ENCODE measurements around the gene EDDM13. TPM values are rescaled to one million over a fixed set of nuclear protein-coding genes. Genes with fewer than 3 reads are reported as not detected.

The EDDM13 gene
- total and polyA plus RNA-seq, 2 of the 13 experiments (the other 11 are each of a cell fraction or from before 2014, with no cell fraction given) = not detected

- TF ChIP-seq, protein P1, sequence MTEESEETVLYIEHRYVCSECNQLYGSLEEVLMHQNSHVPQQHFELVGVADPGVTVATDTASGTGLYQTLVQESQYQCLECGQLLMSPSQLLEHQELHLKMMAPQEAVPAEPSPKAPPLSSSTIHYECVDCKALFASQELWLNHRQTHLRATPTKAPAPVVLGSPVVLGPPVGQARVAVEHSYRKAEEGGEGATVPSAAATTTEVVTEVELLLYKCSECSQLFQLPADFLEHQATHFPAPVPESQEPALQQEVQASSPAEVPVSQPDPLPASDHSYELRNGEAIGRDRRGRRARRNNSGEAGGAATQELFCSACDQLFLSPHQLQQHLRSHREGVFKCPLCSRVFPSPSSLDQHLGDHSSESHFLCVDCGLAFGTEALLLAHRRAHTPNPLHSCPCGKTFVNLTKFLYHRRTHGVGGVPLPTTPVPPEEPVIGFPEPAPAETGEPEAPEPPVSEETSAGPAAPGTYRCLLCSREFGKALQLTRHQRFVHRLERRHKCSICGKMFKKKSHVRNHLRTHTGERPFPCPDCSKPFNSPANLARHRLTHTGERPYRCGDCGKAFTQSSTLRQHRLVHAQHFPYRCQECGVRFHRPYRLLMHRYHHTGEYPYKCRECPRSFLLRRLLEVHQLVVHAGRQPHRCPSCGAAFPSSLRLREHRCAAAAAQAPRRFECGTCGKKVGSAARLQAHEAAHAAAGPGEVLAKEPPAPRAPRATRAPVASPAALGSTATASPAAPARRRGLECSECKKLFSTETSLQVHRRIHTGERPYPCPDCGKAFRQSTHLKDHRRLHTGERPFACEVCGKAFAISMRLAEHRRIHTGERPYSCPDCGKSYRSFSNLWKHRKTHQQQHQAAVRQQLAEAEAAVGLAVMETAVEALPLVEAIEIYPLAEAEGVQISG (CRISPR knock-in tag; IDR thresholded peaks at IDR 0.05) = peak; percentile 28; the same call in 1 of the 2 replicates
- TF ChIP-seq ZNF788 (CRISPR knock-in tag; IDR thresholded peaks at IDR 0.05; ENCODE audit: borderline replicate concordance) (0 out of 2 replicates have a peak, but pooled peaks have one; percentile 36), ZNF274 (CRISPR knock-in tag; IDR thresholded peaks at IDR 0.05) (0 out of 2 replicates have a peak, but pooled peaks have one; percentile 27), ZFX (CRISPR knock-in tag; IDR thresholded peaks at IDR 0.05; ENCODE audit: low read depth) (0 out of 2 replicates have a peak, but pooled peaks have one; percentile 19), ZGPAT (CRISPR knock-in tag; IDR thresholded peaks at IDR 0.05) (no peak), PITX1 (CRISPR knock-in tag; IDR thresholded peaks at IDR 0.05) (no peak), ZNF713 (CRISPR knock-in tag; IDR thresholded peaks at IDR 0.05) (no peak), ZNF180 (CRISPR knock-in tag; IDR thresholded peaks at IDR 0.05; ENCODE audit: borderline replicate concordance, low read depth) (no peak), ZFP91 (CRISPR knock-in tag; IDR thresholded peaks at IDR 0.05; ENCODE audit: borderline replicate concordance) (peak; percentile 52; the same call in 1 of the 2 replicates), ZFP36 (IDR thresholded peaks at IDR 0.05; ENCODE audit: borderline replicate concordance, low read depth, low read length, partially characterized antibody) (no peak), SMC3 (IDR thresholded peaks at IDR 0.05; ENCODE audit: low read length) (peak; percentile 48), XBP1 (CRISPR knock-in tag; IDR thresholded peaks at IDR 0.05) (no peak), ZNF263 (CRISPR knock-in tag; IDR thresholded peaks at IDR 0.05) (0 out of 2 replicates have a peak, but pooled peaks have one; percentile 40), ZNF331 (CRISPR knock-in tag; IDR thresholded peaks at IDR 0.05) (0 out of 2 replicates have a peak, but pooled peaks have one; percentile 21), EED (CRISPR knock-in tag; IDR thresholded peaks at IDR 0.05) (no peak)
- TF ChIP-seq, protein P2, sequence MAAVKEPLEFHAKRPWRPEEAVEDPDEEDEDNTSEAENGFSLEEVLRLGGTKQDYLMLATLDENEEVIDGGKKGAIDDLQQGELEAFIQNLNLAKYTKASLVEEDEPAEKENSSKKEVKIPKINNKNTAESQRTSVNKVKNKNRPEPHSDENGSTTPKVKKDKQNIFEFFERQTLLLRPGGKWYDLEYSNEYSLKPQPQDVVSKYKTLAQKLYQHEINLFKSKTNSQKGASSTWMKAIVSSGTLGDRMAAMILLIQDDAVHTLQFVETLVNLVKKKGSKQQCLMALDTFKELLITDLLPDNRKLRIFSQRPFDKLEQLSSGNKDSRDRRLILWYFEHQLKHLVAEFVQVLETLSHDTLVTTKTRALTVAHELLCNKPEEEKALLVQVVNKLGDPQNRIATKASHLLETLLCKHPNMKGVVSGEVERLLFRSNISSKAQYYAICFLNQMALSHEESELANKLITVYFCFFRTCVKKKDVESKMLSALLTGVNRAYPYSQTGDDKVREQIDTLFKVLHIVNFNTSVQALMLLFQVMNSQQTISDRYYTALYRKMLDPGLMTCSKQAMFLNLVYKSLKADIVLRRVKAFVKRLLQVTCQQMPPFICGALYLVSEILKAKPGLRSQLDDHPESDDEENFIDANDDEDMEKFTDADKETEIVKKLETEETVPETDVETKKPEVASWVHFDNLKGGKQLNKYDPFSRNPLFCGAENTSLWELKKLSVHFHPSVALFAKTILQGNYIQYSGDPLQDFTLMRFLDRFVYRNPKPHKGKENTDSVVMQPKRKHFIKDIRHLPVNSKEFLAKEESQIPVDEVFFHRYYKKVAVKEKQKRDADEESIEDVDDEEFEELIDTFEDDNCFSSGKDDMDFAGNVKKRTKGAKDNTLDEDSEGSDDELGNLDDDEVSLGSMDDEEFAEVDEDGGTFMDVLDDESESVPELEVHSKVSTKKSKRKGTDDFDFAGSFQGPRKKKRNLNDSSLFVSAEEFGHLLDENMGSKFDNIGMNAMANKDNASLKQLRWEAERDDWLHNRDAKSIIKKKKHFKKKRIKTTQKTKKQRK (IDR thresholded peaks at IDR 0.05; ENCODE audit: low read length) = no peak
Measured at GRCh38 chr19:56309511-56310185, 37.1 kb downstream of the EDDM13 start (continued).
